HG03439 (cell line): ENCODE results near the gene NOX1.

Experiments
- ATAC-seq: cut with Tn5 transposase; IDR thresholded peaks from one replicate; pipeline ENCODE4 v1.9.1; 2021; ENCODE audit warnings: mild to moderate bottlenecking, moderate library complexity; ENCODE audit not compliant: unreplicated experiment

Gene NOX1

DNA sequence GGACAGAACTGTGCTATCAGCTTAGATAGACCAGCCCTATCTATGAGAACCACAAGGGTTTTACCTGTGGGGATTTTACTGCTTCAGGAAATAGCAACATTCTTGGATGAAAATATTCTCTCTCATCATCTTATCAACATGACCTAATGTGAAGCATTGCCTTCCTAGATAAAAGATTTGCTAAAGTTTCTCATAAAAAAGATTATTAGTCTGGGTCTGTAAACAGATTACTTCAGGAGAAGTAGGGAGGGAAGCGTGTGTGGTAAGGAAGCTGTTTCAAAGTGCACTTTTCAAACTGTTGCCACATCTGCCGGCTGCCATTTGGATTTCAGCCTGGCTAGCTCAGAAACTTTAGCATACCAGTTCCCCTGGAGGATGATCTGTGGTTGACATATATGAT lies at the start of gene NOX1:
Gene NOX1 (minus strand): TSS at position 35 of the 400 bp plus-strand sequence. CDS start 220 bp downstream, outside the sequence.
- no peak for ATAC-seq

- no peak for ATAC-seq
Measured at GRCh38 chrX:100915562-100915961, 41.4 kb upstream of the NOX1 start.

DNA sequence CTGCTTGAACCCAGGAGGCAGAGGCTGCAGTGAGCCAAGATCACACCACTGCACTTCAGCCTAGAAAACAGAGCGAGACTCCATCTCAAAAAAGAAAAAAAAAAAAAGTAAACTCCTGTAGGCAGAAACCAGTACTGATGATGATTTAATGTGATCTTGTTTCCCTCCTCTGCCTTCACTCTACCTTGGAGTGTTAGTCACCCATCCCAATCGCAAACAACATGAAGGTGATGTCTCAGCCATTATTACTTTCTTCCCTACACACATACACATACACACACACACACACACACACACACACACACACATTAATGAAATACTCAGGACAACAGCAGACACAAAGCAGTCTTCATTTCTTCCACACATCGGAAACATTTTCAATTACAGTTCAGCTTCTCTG lies 39.0 kb upstream of the NOX1 start:
- no peak for ATAC-seq

DNA sequence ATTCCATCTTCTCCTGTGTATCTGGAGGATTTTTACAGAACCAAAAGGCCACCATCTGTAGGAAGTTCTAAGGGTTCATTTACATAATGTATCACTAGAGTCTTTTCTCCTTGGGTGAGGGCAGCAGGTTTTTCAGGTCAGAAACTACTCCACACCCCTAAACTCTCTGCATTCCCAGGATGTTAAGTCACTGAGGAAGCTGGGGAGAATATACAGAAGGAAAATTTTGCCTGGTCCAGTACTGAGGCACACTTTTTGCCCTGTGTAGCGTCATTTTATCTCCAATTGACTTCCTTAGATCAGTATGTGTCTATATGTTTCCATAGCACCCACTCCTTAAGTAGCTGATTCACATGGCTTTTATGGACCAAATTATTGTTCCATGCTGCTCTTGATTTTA lies 37.6 kb upstream of the NOX1 start:
- ATAC-seq, result no peak

DNA sequence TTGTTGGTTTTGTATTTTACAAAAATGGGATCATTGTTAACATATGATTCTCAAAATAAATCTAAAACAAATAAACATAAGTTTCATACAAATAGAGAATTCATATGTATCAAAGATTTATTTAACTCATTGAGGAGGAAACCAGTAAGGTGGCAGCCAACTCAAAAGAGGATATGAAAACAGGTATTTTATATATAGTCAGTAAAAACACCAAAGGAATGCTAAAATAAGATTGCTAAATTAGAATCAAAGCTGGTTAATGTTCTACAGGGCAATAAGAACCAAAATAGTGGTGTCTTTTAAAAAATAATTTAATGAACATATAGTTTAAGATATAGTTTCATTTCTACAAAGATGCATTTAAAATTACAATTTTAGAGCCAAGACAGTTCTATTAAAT lies 31.5 kb upstream of the NOX1 start:
- no peak for ATAC-seq

DNA sequence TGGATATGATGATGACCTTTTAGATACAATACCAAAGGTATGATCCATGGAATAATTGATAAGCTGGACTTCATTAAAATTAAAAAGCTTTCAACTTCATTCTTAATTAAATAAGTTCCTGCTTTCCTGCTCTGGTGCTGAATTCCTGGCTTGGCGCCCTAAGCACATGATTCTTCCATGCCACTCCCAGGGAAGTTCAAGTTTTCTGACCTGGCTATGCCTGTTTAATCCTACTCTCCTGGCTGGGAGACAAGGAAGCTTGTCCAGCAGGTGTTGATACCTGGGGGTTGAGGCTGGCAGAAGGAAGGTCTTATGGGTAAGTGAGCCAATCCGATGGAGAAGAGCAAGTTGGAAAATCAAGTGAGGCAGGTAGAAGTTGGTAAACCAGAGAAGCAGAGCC lies 30.3 kb upstream of the NOX1 start:
- no peak for ATAC-seq

DNA sequence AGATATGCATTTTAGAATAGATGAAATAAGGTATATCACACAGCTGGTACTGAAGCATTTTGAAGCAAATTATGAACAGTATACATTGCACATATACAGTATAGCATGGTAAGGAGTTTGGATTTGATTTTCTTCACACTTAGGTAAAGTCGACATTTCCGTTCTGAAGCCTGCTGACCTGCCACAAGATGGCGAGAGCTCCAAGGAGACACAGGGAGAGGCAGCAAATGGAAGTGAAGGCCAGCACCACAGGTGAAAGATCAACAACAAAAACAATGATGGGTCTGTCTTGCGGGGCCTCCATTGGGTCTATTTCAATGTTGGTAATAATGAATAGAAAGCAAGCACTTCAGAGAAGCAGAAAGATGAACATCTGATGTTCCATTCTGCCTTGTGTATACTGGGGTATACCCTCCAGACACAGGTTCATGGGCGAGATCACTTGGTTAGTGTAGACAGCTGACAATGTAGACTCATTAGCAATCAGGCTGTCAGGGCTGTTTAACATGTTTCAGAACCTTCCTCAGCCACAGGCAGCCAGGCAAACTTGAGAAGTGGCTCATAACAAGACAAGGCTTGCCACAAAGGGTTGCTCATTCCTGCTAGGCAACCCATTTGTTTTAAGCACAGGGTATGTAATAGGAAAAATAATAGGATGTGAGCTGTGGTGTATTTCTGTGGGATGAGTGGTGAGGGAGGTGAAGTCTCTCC lies 21.4 kb upstream of the NOX1 start:
- ATAC-seq, result peak; percentile 69

DNA sequence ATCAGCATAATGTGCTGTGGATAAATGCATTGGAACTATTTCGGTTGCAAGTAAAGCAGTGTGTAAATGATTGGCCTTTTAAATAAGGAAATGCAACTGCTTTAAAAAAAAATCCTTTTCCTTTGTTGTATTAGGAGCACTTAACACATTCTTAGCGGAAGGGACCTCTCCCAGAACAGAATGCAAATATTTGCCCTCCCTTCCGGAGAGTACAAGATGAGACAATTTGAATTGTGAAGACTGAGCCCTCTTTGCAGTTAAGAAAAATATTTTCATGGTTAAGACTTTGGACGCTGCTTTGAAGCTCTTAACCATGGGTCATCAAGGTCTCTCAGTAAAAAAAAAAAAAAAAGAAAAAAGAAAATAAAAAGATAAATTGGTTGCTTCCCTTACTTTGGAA lies 9.5 kb upstream of the NOX1 start:
- no peak for ATAC-seq

DNA sequence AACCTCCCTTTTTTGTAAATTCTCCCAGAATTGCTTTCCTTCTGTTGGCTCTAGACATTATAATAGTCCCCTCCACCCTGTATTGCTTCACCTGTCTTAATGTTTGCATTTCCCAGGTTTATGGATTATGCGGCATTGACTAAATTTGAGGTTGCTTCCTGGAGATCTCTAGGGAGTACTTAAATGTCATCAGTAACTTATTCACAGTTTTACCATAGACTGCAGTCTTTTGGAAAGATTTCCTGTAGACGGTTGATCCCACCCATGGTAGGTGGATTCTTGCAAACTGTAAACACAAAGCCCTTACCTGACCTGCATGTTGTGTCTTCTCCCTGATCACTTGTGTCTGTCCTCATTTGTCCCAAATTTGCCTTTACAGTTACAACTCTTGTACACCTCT lies 6.2 kb upstream of the NOX1 start:
- no peak for ATAC-seq

DNA sequence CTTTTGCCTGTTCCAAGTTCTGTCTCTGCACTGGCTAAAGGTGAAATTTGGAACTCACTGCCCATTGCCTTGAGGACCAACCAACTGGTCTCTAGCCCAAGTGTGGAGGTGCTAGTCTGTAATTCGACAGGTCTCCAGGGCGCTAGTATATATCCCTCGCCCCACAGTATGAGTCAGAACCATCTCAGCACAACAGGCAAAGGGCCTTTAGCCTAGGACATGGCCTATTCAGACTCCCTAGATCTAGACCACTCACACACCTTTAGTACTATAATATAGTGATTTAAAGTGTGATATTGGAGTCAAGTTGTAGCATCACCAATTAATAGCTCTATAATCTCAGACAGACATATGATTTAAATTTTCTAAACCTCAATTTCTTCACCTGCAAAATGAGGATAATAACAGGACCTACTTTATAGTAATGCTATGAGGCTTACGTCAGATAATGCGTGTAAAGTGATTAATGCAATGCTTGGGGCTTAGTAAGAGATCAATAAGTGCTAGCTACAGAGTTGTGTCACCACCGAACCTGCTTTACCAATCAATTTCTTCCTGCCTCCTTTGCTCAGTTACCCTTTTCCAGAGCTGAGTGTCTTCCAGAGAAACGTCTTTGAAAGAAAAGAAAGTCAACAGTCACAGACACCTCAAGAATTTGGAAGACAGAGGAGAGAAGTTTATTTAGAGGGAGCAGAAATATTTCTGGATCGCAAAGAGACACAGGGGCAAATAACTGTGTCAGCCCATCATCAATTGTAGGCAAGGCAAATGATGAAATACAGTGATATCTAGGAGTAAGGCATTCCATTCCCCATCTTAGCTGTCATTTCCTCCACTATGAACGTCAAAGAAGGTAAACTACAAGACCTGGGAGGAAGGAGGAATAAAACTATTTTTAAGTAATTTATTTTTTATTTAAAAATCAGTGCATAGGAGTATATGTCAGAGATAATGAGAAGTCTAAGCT lies 2.3 kb downstream of the NOX1 start:
- no peak for ATAC-seq

- no peak for ATAC-seq
Measured at GRCh38 chrX:100870527-100870926, 3.6 kb downstream of the NOX1 start.

GRCh38 chrX:100868273-100868672 lies 5.9 kb downstream of the NOX1 start:
- no peak for ATAC-seq

- no peak for ATAC-seq
Measured at GRCh38 chrX:100864657-100865391, 9.3 kb downstream of the NOX1 start.

DNA sequence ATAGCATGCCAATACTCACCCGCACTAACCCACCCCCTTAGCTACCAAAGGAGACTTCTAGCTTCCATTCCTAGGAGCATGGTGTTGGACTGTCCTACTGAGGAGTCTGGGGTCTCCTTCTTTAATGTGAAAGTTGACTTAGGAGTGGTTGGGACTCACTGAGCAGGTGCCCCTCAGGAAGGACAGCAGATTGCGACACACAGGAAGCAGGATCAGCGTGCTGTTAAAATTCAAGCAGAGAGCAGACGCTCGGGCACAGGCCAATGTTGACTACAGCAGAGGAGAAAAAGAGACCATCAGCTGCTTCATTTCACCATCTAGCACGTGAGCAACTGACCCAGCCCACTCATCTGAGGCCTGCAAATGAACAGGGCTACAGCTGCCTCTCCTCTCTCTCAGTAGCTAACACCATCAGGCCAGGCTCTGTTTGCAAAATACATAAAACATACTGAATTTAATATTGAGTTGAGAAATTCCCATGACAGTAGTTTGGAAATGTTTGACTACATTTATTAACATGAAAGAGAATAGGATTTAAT lies 10.8 kb downstream of the NOX1 start:
- ATAC-seq, result no peak

DNA sequence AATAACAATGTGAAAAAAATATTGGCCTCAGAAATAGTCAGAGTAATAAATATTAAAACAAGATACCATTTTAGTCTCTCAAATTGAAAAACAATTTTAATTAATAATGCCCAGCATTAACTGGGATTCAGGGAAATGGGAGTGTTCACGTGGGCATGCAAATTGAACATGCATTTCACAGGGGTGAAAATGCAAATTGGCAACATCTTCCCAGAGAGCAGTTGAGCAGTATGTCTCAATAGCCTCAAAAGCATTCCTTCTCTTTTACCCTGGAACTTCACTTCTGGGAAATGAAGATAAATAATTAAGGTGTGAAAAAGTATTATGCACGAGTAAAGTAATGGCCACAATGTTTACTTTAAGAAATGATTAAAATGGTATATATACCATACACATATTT lies 21.3 kb downstream of the NOX1 start:
- ATAC-seq, result no peak

DNA sequence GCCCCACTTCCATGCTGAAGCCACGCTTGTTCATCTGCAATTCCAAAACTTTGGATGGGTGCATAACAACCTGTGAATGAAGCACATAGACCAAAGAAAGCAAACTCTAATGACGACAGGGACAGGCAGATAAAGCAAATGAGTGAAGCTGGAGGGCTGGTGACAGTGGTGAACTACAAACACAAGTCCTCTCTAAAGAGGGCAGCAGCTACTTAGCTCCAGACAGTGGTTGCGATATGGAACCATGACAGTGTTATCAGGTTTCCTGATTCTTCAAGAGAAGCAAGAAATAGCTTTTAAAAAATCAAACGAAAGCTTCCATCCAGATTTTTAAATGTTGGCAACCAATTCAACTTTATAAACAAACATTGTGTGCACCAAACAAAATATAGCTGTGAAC lies 23.8 kb downstream of the NOX1 start:
- no peak for ATAC-seq

DNA sequence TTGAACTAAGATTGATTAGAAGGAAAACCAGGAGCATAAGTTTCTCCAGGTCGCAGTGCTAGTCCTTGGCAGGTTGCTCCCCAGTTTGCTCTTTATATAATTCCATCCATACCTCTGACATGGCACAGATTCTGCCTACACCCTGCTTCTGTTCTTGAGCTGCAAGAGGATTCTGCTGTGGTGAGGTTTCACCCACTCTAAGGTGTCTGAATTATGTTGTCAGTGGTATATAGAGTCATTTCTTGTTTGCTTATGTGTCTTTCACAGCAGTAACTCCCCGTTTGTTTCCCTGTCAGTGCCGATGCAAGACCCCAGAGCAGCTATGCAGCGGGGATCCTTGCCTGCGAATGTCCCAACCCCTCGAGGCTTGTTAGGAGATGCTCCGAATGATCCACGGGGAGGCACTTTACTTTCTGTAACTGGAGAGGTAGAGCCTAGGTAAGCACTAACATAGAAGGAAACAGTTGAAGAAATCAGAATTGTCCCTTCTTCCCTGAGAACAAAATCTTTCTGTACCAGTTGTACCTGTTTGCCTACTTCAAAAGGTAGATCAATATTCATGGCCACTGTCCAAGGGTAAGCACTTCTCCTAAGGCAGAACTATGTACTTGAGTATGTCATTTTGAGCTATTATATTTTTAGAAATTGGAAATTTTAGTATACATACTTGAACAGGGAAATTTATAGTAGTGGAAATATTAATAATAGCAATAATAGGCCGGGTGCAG lies 42.8 kb downstream of the NOX1 start:
- ATAC-seq, result no peak

DNA sequence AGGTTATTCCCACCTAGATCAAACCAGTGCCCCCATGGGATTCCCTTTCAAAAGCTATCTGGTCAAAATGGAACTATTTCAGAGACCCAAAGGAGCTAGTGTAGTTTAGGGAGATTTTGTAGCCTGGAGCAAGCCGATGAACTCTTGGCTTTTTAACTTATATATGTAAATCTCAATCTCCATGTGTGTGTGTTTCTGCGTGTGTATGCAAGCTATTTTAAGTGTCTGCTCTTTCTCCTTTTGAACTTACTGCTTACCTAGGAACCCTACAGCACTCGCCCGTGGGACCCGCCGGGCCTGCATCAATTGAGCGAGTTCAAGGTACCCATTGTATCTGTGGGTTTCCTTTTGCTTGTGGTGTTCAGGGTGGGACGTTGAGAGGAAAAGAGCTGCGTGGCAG lies 43.6 kb downstream of the NOX1 start:
- ATAC-seq, result peak; percentile 38

GRCh38 chrX:100830143-100830542 lies 44.0 kb downstream of the NOX1 start:
- peak; percentile 26 for ATAC-seq

DNA sequence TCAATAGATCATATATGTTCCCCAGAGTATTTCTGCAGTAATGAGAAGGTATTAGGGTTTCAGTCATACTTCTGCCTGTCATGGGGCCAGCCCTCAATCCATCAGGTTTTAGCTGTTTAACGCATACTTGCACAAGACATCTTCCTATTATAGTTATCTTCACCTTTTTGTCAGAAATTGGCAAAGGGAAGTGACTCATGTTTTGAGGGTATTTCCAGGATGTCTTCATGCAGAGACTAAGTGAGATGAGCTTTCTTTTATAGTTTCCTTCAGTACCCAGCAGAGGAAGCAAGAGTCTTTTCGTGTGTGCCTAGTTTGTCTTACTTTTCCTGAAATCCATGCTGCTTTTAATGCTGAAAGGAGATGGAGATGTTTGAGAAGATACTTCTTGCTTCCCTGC lies 44.4 kb downstream of the NOX1 start:
- peak; percentile 70 for ATAC-seq
